GM10266 (cell line): ENCODE results near the gene RNF150.

ENCODE experiments used
- DNase-seq: peaks from one replicate; pipeline ENCODE4 v3.0.0; 2012; ENCODE audit errors: extremely low spot score
- TF ChIP-seq, protein P1 (sequence below): IDR thresholded peaks from 2 replicates; pipeline ENCODE4 v1.5.1; 2012; ENCODE audit warnings: mild to moderate bottlenecking, low read depth; ENCODE audit not compliant: control insufficient read depth, insufficient read depth; ENCODE audit errors: missing control alignments

Gene RNF150

DNA sequence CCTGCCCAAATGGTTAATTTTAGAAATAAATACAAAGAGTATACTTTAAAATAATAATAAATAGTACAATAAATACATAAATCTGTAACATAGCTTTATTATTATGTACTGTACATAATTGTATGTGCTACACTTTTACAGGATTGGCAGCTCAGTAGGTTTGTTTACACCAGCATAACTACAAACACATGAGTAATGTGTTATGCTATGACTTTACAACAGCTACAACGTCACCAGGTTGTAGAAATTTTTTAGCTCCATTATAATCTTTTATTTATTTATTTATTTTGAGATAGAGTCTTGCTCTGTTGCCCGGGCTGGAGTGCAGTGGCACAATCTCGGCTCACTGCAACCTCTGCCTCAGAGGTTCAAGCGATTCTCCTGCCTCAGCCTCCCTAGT is 31.8 kb downstream of the RNF150 start:
- TF ChIP-seq, protein P1, sequence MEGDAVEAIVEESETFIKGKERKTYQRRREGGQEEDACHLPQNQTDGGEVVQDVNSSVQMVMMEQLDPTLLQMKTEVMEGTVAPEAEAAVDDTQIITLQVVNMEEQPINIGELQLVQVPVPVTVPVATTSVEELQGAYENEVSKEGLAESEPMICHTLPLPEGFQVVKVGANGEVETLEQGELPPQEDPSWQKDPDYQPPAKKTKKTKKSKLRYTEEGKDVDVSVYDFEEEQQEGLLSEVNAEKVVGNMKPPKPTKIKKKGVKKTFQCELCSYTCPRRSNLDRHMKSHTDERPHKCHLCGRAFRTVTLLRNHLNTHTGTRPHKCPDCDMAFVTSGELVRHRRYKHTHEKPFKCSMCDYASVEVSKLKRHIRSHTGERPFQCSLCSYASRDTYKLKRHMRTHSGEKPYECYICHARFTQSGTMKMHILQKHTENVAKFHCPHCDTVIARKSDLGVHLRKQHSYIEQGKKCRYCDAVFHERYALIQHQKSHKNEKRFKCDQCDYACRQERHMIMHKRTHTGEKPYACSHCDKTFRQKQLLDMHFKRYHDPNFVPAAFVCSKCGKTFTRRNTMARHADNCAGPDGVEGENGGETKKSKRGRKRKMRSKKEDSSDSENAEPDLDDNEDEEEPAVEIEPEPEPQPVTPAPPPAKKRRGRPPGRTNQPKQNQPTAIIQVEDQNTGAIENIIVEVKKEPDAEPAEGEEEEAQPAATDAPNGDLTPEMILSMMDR: no peak
- DNase-seq: no peak

DNA sequence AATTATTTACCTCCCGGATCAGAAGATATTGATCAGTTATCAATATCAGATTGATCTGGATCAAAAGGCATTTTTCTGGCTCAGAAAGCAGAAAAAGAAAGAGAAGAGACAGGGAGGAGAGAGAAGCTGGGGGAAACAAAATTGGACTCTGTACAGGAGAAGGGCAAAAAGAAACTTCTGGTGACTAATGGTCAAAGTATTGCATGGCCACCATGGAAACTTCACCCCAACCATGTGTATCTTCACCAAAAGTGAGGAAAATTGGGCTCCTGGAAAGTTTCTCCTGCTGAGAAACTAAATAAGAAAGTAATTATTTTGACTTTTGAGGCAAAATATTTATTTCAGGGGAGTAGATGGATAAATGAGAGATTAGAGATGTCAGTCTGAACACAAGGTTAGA is 33.9 kb downstream of the RNF150 start:
- no peak for DNase-seq
- TF ChIP-seq, protein P1: no peak

DNA sequence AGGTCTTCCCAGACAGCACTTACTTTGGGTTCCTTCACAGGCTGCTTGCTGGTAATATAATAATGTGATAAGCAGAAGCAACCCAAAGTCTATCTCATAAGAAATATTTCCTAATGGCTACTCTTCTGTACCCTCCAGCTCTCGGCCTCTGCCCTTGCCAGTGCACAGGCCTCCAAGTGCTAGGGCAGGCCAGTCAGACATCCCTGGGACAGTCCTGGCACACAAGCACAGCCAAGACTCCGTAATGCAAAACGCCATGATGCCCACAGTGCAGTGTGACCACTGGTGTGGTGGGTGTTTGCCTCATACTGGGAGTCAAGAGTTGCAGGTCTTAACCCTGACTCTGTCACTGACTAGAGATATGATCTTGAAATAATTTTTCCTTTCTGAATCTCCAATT is 35.1 kb downstream of the RNF150 start:
- no peak for DNase-seq
- TF ChIP-seq, protein P1: no peak

DNA sequence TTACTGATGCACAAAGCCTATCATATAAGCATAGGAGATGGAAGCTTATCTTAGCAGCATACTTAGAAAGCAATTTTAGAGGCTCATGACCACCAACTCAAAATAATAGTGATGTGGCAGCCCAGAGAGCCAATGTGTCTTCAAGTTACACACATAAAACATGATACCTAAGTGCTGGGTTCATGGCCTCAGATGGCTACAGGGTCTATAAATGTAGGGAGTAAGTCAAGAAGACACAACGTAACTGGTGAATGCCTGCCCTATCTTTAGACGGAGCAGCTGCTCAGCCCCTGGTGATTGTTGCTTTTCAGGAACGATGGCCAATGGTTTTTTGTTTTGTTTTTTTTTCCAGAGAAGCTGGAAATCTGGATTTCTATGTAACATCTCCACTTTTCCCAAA is 42.8 kb downstream of the RNF150 start:
- TF ChIP-seq, protein P1: no peak
- no peak for DNase-seq

DNA sequence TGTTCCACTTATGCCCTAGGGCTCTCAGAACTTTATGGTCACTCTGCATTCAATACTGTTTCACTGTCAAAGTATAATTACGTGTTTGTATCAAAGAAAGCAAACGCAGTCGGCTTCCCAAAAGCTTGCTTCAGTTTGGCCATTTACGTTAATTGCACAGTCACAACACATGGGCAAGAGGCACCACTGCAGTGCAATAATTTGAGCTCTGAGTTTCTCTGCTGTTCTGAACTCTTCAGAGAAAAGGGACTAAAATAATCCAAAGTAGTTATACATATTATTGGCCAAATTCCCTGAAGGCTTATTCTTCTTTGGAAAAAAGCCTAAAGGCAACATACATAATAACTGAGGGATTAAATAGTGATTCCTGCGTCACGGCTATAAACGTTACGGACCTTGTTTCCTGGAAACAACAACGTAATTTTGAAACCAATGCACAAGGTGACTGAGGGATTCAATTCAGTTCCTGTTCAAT is 51.3 kb downstream of the RNF150 start:
- TF ChIP-seq, protein P1: no peak
- no peak for DNase-seq

DNA sequence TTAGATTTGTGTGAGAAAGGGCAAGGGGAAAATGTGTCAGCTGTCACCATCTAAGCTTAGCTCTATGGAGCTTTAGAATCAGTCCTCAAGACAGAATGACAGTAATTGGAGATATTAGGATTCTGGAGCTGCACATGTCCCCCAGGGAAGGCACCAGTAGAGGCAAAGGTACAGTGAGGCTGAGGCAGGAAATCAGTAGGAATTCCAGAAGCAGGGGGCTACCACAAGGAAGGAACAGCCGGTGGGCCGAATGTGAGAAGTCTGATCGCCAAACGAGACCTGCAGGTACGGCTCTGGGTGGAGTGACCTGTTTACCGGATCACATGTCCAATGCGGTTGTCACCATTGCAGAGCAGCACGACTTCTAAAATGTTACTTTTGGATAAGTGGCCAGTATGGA is 52.6 kb downstream of the RNF150 start:
- TF ChIP-seq, protein P1: no peak
- no peak for DNase-seq

DNA sequence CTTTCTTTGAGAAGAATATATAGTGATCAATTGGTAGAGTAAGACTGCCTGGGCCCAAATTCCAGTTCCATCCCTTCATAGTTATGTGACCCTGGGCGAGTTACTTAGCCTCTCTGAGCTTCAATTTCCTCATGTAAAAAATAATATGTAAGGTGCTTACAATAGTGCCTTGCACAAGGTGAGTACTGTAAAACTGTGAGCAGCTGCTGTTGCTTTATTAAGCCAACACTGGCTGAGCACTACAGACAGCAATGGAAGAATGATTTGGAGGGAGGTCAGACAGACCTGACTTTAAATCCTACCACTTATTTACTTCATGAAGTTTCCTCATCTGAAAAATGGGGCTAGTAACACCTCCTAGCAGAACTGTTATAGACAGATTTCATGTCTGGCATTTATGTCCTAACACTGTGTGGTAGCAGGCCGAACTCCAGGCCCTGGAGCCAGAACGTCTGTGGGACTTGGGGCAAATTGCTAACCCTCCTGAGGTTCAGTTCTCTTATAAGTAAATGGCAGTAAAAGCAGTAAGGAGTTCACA is 53.8 kb downstream of the RNF150 start:
- no peak for DNase-seq
- TF ChIP-seq, protein P1: no peak
